ENCODE data around the gene KBTBD2. TPM values are rescaled to one million over a fixed set of nuclear protein-coding genes. Genes with fewer than 3 reads are reported as not detected.

The KBTBD2 gene
- total RNA-seq, 1 experiment from 2014 or later = 56.7 TPM

- Histone ChIP-seq H3K79me2 (ENCODE audit: low read depth) (peaks cover 20% of the 10 kb centered on the region), H4K20me1 (ENCODE audit: insufficient read depth) (peaks cover 21% of the 10 kb centered on the region), H3K4me3 (no peak overlapping the region), H3F3A (ENCODE audit: insufficient read depth, low read depth) (peaks cover 8% of the 10 kb centered on the region; the same call in 1 of the 2 replicates), H3K36me3 (ENCODE audit: low read depth) (peaks cover 58% of the 10 kb centered on the region), H3K27me3 (ENCODE audit: insufficient read depth, low read depth) (no peaks in the 10 kb centered on the region), H3K9me2 (ENCODE audit: insufficient read depth) (no peaks in the 10 kb centered on the region; the same call in 1 of the 2 replicates), H2AFZ (no peak overlapping the region), H3K4me2 (no peak overlapping the region), H3K27ac (no peak overlapping the region), H3K9me3 (ENCODE audit: insufficient read depth, low read depth) (no peaks in the 10 kb centered on the region), H3K4me1 (replicated peaks; ENCODE audit: insufficient read depth) (no peaks in the 10 kb centered on the region)
- no TSS peak for BruUV-seq (replicated peaks)
- DNase-seq = no peak
- intact Hi-C loops (cut with micrococcal nuclease; ENCODE audit: unreplicated experiment) = no loop called here
- TF ChIP-seq EZH2 (IDR thresholded peaks at IDR 0.05; ENCODE audit: low read depth) = no peak
- TF ChIP-seq, protein P1, sequence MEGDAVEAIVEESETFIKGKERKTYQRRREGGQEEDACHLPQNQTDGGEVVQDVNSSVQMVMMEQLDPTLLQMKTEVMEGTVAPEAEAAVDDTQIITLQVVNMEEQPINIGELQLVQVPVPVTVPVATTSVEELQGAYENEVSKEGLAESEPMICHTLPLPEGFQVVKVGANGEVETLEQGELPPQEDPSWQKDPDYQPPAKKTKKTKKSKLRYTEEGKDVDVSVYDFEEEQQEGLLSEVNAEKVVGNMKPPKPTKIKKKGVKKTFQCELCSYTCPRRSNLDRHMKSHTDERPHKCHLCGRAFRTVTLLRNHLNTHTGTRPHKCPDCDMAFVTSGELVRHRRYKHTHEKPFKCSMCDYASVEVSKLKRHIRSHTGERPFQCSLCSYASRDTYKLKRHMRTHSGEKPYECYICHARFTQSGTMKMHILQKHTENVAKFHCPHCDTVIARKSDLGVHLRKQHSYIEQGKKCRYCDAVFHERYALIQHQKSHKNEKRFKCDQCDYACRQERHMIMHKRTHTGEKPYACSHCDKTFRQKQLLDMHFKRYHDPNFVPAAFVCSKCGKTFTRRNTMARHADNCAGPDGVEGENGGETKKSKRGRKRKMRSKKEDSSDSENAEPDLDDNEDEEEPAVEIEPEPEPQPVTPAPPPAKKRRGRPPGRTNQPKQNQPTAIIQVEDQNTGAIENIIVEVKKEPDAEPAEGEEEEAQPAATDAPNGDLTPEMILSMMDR (conservative IDR thresholded peaks at IDR 0.05) = no peak
- ChIA-PET CTCF (no interaction called here), POLR2A (ENCODE audit: unreplicated experiment) (no interaction called here)
Measured at GRCh38 chr7:32872421-32872820, 19.1 kb downstream of the KBTBD2 start.

- Histone ChIP-seq H3F3A (ENCODE audit: insufficient read depth, low read depth) (peaks cover 5% of the 10 kb centered on the region; the same call in 1 of the 2 replicates), H3K36me3 (ENCODE audit: low read depth) (peaks cover 62% of the 10 kb centered on the region), H3K4me2 (no peak overlapping the region), H2AFZ (no peak overlapping the region), H3K4me3 (no peak overlapping the region), H4K20me1 (ENCODE audit: insufficient read depth) (peaks cover 21% of the 10 kb centered on the region), H3K9me2 (ENCODE audit: insufficient read depth) (no peaks in the 10 kb centered on the region; the same call in 1 of the 2 replicates), H3K27me3 (ENCODE audit: insufficient read depth, low read depth) (no peaks in the 10 kb centered on the region), H3K79me2 (ENCODE audit: low read depth) (peaks cover 16% of the 10 kb centered on the region), H3K9me3 (ENCODE audit: insufficient read depth, low read depth) (no peaks in the 10 kb centered on the region), H3K27ac (no peak overlapping the region), H3K4me1 (replicated peaks; ENCODE audit: insufficient read depth) (no peaks in the 10 kb centered on the region)
- BruUV-seq (replicated peaks) = no TSS peak
- intact Hi-C loops (cut with micrococcal nuclease; ENCODE audit: unreplicated experiment) = no loop called here
- ChIA-PET POLR2A (ENCODE audit: unreplicated experiment) (no interaction called here), CTCF (no interaction called here)
- TF ChIP-seq, protein P1 (conservative IDR thresholded peaks at IDR 0.05) = no peak
- no peak for TF ChIP-seq EZH2 (IDR thresholded peaks at IDR 0.05; ENCODE audit: low read depth)
- DNase-seq = no peak
Measured at GRCh38 chr7:32871624-32872371, 19.8 kb downstream of the KBTBD2 start.

DNA sequence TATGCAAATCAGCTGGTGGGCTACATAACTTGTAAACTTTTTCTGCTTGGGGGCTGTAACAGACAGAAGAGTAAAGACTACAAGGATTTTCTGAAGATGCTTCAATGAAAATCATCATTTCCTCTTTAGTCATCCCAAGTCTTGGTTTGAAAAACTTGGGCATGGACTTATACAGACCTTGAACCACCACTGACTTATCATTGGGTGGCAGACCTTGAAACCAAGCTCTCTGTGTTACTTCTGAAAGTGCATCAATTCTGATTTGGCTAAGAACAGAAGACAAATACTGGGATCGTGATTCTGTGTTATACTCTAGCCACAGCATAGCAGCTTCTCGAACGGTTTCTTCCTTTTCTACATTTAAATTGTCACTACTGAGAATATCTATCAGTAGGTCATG is 21.3 kb downstream of the KBTBD2 start:
- Histone ChIP-seq H3K9me3 (ENCODE audit: insufficient read depth, low read depth) (no peaks in the 10 kb centered on the region), H3K79me2 (ENCODE audit: low read depth) (peaks cover 2% of the 10 kb centered on the region; the same call in 1 of the 2 replicates), H3K4me1 (replicated peaks; ENCODE audit: insufficient read depth) (no peaks in the 10 kb centered on the region), H2AFZ (no peak overlapping the region), H3K36me3 (ENCODE audit: low read depth) (peaks cover 58% of the 10 kb centered on the region), H3F3A (ENCODE audit: insufficient read depth, low read depth) (peaks cover 1% of the 10 kb centered on the region; the same call in 1 of the 2 replicates), H3K27me3 (ENCODE audit: insufficient read depth, low read depth) (no peaks in the 10 kb centered on the region), H3K27ac (no peak overlapping the region), H3K9me2 (ENCODE audit: insufficient read depth) (no peaks in the 10 kb centered on the region), H3K4me3 (no peak overlapping the region), H4K20me1 (ENCODE audit: insufficient read depth) (peaks cover 13% of the 10 kb centered on the region), H3K4me2 (no peak overlapping the region)
- ChIA-PET CTCF (interaction anchor here (0.6 kb wide), 1 partner anchor 712 kb away, joined by 5 read pairs; no protein-coding TSS in a partner anchor), POLR2A (ENCODE audit: unreplicated experiment) (no interaction called here)
- DNase-seq = no peak
- intact Hi-C loops (cut with micrococcal nuclease; ENCODE audit: unreplicated experiment) = no loop called here
- TF ChIP-seq EZH2 (IDR thresholded peaks at IDR 0.05; ENCODE audit: low read depth) = no peak
- TF ChIP-seq, protein P1 (conservative IDR thresholded peaks at IDR 0.05) = no peak
- no TSS peak for BruUV-seq (replicated peaks)
